ENCODE results near the gene DDA1. TPM values are rescaled to one million over a fixed set of nuclear protein-coding genes. Genes with fewer than 3 reads are reported as not detected.
A peak's percentile ranks its signal among the peaks of the same experiment; 100 is the strongest.

Gene DDA1
- total and polyA plus RNA-seq, 2 of the 13 experiments (the other 11 are each of a cell fraction or from before 2014, with no cell fraction given), result 24.5 to 26.0 TPM

- TF ChIP-seq KIAA2018 (CRISPR knock-in tag; IDR thresholded peaks at IDR 0.05; ENCODE audit: borderline replicate concordance) (no peak), ZNF704 (CRISPR knock-in tag; IDR thresholded peaks at IDR 0.05; ENCODE audit: borderline replicate concordance) (no peak), SNAPC5 (CRISPR knock-in tag; IDR thresholded peaks at IDR 0.05; ENCODE audit: borderline replicate concordance) (0 out of 2 replicates have a peak, but pooled peaks have one; percentile 43), STAT5B (CRISPR knock-in tag; IDR thresholded peaks at IDR 0.05) (no peak), ELF1 (CRISPR knock-in tag; IDR thresholded peaks at IDR 0.05) (peak; percentile 68; the same call in 1 of the 2 replicates), THAP7 (CRISPR knock-in tag; IDR thresholded peaks at IDR 0.05) (no peak), FOXK1 (CRISPR knock-in tag; IDR thresholded peaks at IDR 0.05; ENCODE audit: borderline replicate concordance, low read depth) (peak; percentile 83), DBP (CRISPR knock-in tag; IDR thresholded peaks at IDR 0.05; ENCODE audit: not compliant biosample characterization) (no peak), ZNF569 (CRISPR knock-in tag; IDR thresholded peaks at IDR 0.05; ENCODE audit: borderline replicate concordance) (no peak), ETV5 (CRISPR knock-in tag; IDR thresholded peaks at IDR 0.05; ENCODE audit: borderline replicate concordance) (peak; percentile 37), CENPT (CRISPR knock-in tag; IDR thresholded peaks at IDR 0.05; ENCODE audit: low read depth) (0 out of 2 replicates have a peak, but pooled peaks have one; percentile 46), TEAD3 (CRISPR knock-in tag; optimal IDR thresholded peaks at IDR 0.05; ENCODE audit: borderline replicate concordance) (peak; percentile 81), ZKSCAN8 (CRISPR knock-in tag; IDR thresholded peaks at IDR 0.05; ENCODE audit: borderline replicate concordance) (0 out of 2 replicates have a peak, but pooled peaks have one; percentile 70), ZNF460 (CRISPR knock-in tag; IDR thresholded peaks at IDR 0.05; ENCODE audit: borderline replicate concordance) (no peak; the same call in 1 of the 2 replicates), TFDP2 (CRISPR knock-in tag; IDR thresholded peaks at IDR 0.05) (peak; percentile 97)
Measured at GRCh38 chr19:17336872-17337674, 27.7 kb downstream of the DDA1 start, which contains the start of gene GTPBP3 (continued).
